Cardiac fibroblast (primary cell): ENCODE measurements around the gene APC.
"Not testable (repeated sequence)": the region's sequence is repeated elsewhere in the genome, so short reads cannot be mapped to it uniquely, and the experiment has no call there.

Source experiments
- DNase-seq, 2 donors: peaks; one replicate each; pipeline versions ENCODE4 v3.0.0 to v3.0.0-alpha.2; 2010; ENCODE audit warnings: low read depth in 2 of 2
- H3K4me3 ChIP-seq, 2 donors: replicated peaks in 1 of 2; 1 replicate in 1 of 2; 2 replicates in 1 of 2; pipeline ENCODE4 v1.5.1; 2011; ENCODE audit warnings: low read depth in 2 of 2, low read length in 2 of 2, mild to moderate bottlenecking in 2 of 2, moderate library complexity in 1 of 2
- CTCF ChIP-seq: IDR thresholded peaks from one replicate; pipeline ENCODE4 v1.5.1; 2011; ENCODE audit warnings: low read depth, mild to moderate bottlenecking, low read length, inconsistent platforms

The APC gene

GRCh38 chr5:112713206-112713605 is 24.5 kb upstream of the APC start:
- no peak for TF ChIP-seq CTCF
- no peak for DNase-seq
- no peak overlapping the region for H3K4me3 ChIP-seq

- H3K4me3 ChIP-seq, DNase-seq: not testable (repeated sequence)
Observed at GRCh38 chr5:112716895-112717294, 20.8 kb upstream of the APC start.

- no peak overlapping the region for H3K4me3 ChIP-seq
- no peak for TF ChIP-seq CTCF
- no peak for DNase-seq
Observed at GRCh38 chr5:112717506-112718082, 20.1 kb upstream of the APC start.

GRCh38 chr5:112718344-112718743 is 19.3 kb upstream of the APC start:
- no peak overlapping the region for H3K4me3 ChIP-seq
- TF ChIP-seq CTCF, result no peak
- DNase-seq, result no peak

GRCh38 chr5:112720576-112720975 is 17.1 kb upstream of the APC start:
- TF ChIP-seq CTCF, result no peak
- no peak overlapping the region for H3K4me3 ChIP-seq
- DNase-seq, result no peak

- H3K4me3 ChIP-seq, result no peak overlapping the region
- no peak for TF ChIP-seq CTCF
- DNase-seq, result no peak
Observed at GRCh38 chr5:112724901-112725300, 12.8 kb upstream of the APC start.

- no peak for DNase-seq
- TF ChIP-seq CTCF, result no peak
- no peak overlapping the region for H3K4me3 ChIP-seq
Observed at GRCh38 chr5:112729630-112730029, 8.1 kb upstream of the APC start.
